GM18526 (cell line): ENCODE results near the gene DRD4.

ENCODE experiments used
- POLR2A ChIP-seq: IDR thresholded peaks from 3 replicates; pipeline ENCODE4 v1.6.1; 2011; ENCODE audit not compliant: insufficient read length; ENCODE audit errors: extremely low read depth

DRD4 gene

DNA sequence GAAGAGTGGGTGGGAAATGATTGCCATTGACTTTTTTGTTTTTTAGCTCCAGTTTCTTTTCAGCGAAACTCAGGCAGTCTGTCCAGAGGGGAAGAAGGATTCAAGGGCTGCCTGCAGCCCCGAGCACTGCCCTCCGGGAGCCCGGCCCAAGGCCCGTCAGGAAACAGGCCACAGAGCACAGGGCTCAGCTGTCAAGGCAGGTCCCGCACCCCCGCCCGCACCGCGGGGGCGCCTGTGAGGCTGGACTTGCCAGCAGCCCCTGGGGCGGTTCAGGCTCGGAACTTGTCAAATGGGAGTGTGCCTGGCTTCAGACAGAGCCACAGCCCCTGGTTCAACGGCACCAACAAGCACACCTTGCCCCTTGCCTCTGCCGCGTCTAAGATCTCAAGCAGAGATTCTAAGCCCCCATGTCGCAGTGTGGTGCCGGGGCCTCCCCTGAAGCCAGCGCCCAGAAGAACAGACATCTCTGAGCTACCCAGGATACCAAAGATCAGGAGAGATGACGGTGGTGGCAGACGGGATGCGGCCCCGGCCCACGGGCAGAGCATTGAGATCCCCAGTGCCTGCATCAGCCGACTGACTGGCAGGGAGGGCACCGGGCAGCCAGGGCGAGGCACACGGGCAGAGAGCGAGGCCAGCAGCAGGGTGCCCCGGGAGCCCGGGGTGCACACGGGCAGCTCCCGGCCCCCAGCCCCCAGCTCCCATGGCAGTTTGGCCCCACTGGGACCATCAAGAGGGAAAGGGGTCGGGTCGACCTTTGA is 29.9 kb upstream of the DRD4 start:
- TF ChIP-seq POLR2A: no peak

DNA sequence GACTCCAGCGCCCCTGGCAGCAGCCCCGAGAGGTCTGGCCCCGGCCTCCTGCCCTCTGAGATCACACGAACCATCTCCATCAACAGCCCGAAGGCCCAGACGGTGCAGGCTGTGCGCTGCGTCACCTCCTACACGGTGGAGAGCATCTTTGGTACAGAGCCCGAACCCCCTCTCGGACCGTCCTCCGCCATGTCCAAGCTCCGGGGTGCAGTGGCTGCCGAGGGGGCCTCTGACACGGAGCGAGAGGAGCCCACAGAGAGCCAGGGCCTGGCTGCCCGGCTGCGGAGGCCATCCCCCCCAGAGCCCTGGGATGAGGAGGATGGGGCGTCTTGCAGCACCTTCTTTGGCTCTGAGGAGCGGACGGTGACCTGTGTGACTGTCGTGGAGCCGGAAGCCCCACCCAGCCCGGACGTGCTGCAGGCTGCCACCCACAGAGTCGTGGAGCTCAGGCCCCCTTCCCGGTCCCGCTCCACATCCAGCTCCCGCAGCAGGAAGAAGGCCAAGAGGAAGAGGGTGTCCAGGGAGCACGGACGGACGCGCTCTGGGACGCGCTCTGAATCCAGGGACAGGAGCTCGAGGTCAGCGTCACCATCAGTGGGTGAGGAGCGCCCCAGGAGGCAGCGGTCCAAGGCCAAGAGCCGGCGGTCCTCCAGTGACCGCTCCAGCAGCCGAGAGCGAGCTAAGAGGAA is 29.0 kb upstream of the DRD4 start:
- TF ChIP-seq POLR2A: no peak

DNA sequence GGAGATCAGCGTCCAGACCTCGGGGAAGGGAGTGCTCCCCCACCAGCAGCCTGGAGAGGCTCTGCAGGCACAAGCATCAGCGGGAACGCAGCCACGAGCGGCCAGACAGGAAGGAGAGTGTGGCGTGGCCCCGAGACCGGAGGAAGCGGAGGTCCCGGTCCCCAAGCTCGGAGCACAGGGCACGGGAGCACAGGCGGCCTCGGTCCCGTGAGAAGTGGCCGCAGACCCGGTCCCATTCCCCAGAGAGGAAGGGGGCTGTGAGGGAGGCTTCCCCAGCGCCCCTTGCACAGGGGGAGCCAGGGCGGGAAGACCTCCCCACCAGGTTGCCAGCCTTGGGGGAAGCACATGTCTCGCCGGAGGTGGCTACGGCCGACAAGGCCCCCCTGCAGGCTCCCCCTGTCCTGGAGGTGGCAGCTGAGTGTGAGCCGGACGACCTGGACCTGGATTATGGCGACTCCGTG is 28.2 kb upstream of the DRD4 start:
- no peak for TF ChIP-seq POLR2A

DNA sequence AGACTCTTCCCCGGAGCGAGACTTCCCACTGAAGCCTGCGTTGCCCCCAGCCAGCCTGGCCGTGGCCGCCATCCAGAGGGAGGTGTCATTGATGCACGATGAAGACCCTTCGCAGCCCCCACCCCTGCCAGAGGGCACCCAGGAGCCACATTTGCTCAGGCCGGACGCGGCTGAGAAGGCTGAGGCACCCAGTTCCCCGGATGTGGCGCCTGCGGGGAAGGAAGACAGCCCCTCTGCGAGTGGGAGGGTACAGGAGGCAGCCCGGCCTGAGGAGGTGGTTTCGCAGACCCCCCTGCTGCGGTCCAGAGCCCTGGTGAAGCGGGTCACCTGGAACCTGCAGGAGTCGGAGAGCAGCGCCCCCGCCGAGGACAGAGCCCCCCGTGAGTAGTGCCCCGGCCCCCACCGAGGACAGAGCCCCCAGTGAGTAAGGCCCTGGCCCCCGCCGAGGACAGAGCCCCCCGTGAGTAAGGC is 27.7 kb upstream of the DRD4 start:
- no peak for TF ChIP-seq POLR2A

DNA sequence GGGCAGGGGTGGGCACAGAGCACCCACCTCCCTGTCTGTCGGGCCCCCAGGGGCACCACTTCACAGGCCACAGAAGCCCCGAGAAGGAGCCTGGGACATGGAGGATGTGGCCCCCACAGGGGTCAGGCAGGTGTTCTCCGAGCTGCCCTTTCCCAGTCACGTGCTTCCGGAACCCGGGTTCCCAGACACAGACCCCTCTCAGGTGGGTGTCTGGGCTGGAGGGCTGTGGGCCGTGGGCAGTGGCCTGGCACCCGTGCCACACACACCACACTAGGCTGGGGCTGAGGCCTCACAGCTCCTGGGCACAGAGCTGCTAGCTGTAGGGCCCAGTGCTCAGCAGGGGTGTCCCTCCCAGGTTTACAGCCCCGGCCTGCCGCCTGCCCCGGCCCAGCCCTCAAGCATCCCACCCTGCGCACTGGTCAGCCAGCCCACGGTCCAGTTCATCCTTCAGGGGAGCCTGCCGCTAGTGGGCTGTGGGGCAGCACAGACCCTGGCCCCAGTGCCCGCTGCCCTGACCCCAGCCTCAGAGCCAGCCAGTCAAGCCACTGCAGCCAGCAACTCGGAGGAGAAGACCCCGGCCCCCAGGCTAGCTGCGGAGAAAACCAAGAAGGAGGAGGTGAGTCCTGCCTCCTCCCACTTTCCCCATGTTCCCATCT is 26.8 kb upstream of the DRD4 start:
- TF ChIP-seq POLR2A: no peak

DNA sequence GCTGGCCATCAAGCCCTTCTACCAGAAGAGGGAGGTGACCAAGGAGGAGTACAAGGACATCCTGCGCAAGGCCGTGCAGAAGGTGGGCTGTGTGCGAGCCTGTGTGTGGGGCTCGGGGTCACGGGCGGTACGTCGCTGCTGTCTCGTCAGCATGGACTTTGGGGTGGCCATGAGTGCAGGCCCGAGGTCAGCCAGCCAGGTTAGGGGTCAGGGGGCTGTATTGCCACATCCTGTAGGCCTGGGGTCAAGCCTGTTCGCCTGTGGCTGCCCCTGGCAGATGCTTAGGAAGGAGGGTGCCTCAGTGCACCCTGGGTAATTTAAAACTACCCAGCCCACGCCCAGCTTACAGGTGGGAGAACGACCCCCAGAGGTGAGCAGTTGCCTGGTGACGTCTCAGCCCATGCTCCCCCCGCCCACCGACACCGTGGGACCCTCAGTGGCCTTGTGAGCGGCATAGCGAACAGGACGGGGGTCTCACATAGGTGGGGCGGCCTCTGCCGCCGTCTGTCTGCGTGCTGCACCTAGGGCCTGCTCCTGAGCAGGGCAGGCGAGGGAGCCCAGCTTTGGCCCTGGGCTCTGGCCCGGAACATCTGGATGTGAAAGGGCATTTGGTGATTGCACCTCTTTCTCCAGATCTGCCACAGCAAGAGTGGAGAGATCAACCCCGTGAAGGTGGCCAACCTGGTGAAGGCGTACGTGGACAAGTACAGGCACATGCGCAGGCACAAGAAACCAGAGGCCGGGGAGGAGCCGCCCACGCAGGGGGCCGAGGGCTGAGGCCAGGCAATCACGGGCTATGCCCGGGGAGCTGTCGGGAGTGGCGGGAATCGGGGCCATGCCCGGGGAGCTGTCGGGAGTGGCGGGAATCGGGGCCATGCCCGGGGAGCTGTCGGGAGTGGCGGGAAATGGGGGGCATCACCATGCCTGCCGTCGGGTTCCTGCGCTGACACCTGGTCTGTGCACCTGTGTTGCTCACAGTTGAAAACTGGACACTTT is 25.8 kb upstream of the DRD4 start:
- TF ChIP-seq POLR2A: peak; percentile 25

DNA sequence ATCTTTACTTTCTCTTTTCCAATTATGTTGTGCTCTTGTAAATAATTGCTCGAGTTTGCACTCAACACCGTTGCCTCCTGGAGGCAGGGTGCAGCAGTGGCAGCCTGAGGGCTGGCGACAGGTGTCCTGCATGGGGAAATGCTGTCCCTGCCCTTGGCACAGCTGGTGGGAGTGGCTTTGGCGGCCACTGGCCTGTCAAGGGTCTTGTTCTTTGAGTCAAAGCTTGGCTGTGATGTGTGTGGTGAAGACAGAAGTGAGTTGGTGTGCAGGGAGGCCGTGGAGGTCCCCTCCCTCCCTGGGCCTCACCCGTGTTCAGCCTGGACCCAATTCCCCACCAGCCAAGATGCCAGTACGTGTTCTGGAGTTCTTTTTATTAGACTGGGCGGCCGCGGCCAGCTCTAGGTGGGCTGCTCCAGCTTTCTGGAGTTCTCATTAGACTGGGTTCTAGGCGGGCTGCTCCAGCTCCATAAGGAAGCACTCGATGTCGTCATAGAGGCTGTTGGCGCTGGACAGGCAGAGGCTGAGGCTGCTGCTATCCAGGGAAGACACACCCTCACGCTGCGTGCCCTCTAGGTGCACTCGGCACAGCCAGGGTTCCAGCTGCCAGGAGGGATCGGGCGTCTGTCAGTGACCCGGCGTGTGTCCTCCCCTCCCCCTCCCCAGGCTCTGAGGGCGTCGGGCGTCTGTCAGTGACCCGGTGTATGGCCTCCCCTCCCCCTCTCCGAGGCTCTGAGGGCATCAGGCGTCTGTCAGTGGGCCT is 24.7 kb upstream of the DRD4 start:
- peak; percentile 10 for TF ChIP-seq POLR2A

DNA sequence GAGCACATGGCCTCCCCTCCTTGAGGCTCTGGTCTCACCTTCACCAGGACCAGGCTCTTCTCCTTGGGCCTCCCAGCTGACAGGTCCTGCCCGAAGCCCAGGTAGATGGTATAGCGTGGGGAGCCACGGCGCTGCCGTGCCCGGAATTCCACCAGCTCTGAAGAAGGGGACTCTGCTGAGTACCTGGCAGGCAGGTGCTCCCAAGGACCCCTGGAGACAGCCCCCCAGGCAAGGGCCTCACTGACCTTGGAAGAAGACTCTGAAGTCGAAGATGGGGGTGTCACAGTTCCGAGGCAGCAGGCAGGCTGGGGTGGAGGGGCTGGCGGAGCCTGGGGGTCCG is 24.1 kb upstream of the DRD4 start:
- no peak for TF ChIP-seq POLR2A

DNA sequence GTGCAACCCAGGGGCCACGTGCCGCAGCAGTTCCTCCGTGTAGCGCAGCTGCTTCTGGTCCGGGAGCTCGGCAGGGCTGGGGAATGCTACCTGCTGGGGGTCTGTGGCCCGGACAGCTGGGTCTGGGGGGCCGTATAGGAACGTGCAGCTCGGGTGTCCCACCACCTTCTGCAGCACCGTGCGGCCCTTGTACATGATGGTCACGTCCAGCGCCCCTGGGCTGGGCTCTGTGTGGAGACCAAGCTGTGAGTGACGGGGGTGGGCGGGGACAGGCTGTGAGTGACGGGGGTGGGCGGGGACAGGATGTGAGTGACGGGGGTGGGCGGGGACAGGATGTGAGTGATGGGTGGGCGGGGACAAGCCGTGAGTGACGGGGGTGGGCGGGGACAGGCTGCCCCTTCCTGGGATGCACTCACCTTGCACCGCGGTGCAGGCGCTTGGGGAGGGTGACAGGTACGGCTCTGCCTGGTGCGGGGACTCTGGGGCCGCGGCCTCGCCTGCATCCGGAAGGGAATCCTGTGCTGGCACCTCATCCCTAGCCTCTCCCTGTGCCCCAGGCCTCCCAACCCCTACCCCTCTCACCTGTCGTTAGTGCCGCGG is 23.6 kb upstream of the DRD4 start:
- no peak for TF ChIP-seq POLR2A

DNA sequence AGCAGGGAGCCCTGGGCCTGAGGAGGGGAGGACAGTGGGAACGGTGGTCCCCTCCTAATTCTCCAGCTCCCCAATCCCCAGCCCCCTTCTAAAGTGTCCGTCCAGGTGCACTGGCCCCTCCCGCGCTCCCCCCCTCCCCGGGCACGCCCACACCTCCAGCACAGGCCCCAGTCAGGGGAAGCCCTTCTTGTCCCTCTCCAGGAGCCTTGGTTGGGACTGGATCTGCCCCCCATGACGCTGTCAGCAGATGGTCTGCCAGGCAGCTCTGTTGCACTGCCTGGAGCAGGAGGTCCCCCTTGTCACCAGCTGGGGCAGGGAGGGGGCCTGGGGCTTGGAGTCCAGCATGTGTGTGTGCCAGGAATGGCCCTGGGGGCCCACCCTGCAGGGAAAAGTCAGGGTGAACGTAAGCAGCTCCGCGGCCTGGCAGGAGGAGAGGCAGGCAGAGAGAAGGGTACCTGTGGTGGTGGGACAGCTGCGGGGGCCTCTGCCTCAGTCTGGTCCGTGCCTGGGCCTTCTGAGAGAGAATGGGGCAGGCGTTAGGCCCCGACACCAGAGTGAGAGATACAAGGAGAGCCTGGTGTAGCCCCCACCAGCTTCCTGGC is 22.9 kb upstream of the DRD4 start:
- no peak for TF ChIP-seq POLR2A

DNA sequence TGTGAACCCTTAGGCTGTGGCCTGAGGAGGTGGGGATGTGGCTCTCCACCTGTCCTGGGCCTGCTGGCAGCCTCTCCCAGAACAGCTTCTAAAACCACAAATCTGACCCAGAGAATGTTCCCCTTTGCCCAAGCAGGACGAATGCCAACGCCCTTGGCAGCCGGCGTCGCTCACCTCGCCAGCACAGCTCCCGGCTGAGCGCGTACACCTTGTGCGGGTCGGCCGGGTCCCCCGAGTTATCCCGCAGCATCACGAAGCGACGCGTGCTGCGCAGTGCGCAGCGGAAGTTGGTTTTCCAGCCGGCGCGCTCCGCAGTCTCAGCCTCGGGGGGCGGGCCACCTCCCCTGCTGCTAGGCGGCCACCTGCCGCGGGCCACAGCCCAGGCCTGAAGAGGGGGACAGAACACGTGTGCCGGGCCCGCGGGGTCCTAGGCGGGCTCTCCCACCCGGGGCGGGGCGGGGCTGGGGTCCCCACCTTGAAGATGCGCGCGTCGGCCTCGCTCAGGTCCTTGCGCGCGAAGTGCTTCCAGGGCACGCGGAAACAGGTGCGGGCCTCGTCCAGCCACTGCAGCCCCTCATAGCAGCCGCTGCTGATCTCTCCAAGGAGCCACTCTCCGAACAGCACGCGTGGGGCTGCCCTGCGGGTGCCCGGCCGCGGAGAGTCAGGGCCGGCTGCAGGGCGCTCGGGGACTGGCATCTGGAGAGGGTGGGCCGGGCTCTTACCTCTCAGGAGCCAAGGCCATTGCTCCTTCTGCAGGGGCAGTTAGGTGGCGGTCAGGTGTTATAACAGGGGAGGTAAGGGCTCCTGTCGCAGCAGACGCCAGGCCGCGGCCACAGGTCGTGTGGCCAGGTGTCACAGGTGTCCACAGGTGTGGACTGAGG is 22.2 kb upstream of the DRD4 start:
- TF ChIP-seq POLR2A: no peak

DNA sequence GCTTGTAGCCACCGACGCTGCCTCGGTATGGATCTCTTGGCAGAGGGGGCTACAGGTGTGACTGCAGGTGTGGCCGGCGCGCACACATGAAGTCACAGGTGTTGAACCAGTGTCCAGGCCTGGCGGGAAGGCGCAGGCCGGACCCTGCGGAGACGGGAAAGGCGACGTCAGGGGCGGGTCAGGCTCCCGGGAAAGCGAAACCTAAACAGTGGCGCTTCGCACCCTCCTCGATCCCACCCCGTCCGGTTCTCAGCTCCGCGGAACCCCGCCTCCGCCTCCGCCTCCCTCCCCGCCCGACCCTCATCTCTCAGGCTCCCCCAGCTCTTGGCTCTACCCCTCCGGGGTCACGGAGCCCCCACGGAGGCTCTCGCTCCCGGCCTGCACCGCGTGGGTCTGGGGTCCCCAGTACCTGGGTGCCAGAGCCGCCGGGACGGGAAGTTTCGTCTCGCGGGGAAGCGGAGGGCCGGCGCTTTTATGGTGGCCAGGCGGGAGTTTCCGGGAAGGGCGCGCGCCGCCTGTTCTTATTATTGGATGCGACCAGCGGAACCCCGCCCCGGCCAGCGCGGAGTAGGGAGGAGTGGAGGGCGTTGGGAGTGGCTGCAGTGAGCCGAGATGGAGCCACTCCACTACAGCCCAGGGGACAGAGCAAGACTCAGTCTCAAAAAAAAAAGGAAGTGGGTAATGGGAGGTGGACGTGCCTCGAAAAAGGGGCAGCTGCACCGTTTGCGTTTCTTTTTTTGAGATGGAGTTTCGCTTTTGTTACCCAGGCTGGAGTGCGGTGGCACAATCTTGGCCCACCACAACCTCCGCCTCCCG is 21.4 kb upstream of the DRD4 start, which contains the start of gene IRF7:
TSS of gene IRF7 (minus strand) at position 447 of the 816 bp plus-strand sequence. CDS start 586 bp downstream, outside the sequence.
- TF ChIP-seq POLR2A: peak; percentile 98
